ENCODE data around the gene SAFB. TPM values are rescaled to one million over a fixed set of nuclear protein-coding genes. Genes with fewer than 3 reads are reported as not detected.

SAFB gene
- total and polyA plus RNA-seq, 2 of the 4 experiments (the other 2 are of a cell fraction): 18.5 to 41.2 TPM

DNA sequence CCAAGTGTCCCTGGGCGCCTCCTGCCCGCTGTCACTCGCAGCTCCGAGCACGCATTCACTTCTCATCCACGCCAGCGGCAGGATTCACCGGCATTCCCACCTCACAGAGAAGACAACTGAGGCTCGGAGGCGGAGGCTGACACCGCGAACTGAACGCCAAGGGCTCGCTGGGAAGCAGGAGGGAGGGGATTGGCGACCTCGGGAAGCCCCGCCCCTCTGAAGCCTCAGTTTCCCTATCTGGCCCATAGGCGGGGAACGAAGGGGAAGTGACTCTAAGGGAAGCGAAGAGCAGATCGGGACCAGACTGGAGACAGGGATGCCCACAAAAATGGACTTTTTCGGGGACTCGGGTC, 57.2 kb downstream of the SAFB start:
- ATAC-seq (ENCODE audit: low read depth): peak; percentile 25
- DNase-seq: peak; percentile 21

More for the DNA sequence above, 57.2 kb downstream of the SAFB start:
- H3K9ac ChIP-seq (ENCODE audit: low read depth, low read length): peak overlapping the region; percentile 79
- H3K14ac ChIP-seq (replicated peaks; ENCODE audit: low read depth, low read length): peak overlapping the region; percentile 68
- H2AK9ac ChIP-seq (replicated peaks; ENCODE audit: low read depth, low read length, poor library complexity): peak overlapping the region; percentile 97
- peak overlapping the region; percentile 87 for H2AK5ac ChIP-seq (ENCODE audit: low read depth, low read length)
- peak overlapping the region; percentile 86 for H3K56ac ChIP-seq (ENCODE audit: extremely low read depth, insufficient read depth, low read length)
- peak overlapping the region; percentile 58 for H2BK5ac ChIP-seq (ENCODE audit: low read depth, low read length, poor library complexity, severe bottlenecking)
- peak overlapping the region; percentile 53 for H3K18ac ChIP-seq (ENCODE audit: low read depth, low read length)
- TF ChIP-seq NFE2L2 (IDR thresholded peaks at IDR 0.05; ENCODE audit: low read depth, low read length) (no peak), MXI1 (IDR thresholded peaks at IDR 0.05; ENCODE audit: borderline replicate concordance, low read depth, low read length) (no peak; the same call in 1 of the 2 replicates), MAZ (IDR thresholded peaks at IDR 0.05; ENCODE audit: borderline replicate concordance, low read depth, low read length) (no peak), BHLHE40 (IDR thresholded peaks at IDR 0.05; ENCODE audit: low read depth, low read length) (no peak), POLR2A (IDR thresholded peaks at IDR 0.05; ENCODE audit: low read depth, low read length) (no peak), SMC3 (IDR thresholded peaks at IDR 0.05; ENCODE audit: low read depth, low read length) (no peak), CEBPB (IDR thresholded peaks at IDR 0.05; ENCODE audit: low read depth, low read length) (no peak), RAD21 (IDR thresholded peaks at IDR 0.05; ENCODE audit: low read length) (no peak), RFX5 (IDR thresholded peaks at IDR 0.05; ENCODE audit: low read depth, low read length) (no peak), MAFK (IDR thresholded peaks at IDR 0.05; ENCODE audit: low read depth, low read length) (no peak), CHD1 (IDR thresholded peaks at IDR 0.05; ENCODE audit: low read depth, low read length) (no peak), FOS (IDR thresholded peaks at IDR 0.05; ENCODE audit: low read depth, low read length) (no peak), RCOR1 (IDR thresholded peaks at IDR 0.05; ENCODE audit: insufficient replicate concordance, low read length) (no peak)
- TF ChIP-seq, protein P1, sequence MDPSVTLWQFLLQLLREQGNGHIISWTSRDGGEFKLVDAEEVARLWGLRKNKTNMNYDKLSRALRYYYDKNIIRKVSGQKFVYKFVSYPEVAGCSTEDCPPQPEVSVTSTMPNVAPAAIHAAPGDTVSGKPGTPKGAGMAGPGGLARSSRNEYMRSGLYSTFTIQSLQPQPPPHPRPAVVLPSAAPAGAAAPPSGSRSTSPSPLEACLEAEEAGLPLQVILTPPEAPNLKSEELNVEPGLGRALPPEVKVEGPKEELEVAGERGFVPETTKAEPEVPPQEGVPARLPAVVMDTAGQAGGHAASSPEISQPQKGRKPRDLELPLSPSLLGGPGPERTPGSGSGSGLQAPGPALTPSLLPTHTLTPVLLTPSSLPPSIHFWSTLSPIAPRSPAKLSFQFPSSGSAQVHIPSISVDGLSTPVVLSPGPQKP (IDR thresholded peaks at IDR 0.05; ENCODE audit: borderline replicate concordance, low read depth, low read length): no peak
- TF ChIP-seq, protein P2, sequence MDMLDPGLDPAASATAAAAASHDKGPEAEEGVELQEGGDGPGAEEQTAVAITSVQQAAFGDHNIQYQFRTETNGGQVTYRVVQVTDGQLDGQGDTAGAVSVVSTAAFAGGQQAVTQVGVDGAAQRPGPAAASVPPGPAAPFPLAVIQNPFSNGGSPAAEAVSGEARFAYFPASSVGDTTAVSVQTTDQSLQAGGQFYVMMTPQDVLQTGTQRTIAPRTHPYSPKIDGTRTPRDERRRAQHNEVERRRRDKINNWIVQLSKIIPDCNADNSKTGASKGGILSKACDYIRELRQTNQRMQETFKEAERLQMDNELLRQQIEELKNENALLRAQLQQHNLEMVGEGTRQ (IDR thresholded peaks at IDR 0.05; ENCODE audit: low read depth, low read length): no peak
- TF ChIP-seq, protein P3, sequence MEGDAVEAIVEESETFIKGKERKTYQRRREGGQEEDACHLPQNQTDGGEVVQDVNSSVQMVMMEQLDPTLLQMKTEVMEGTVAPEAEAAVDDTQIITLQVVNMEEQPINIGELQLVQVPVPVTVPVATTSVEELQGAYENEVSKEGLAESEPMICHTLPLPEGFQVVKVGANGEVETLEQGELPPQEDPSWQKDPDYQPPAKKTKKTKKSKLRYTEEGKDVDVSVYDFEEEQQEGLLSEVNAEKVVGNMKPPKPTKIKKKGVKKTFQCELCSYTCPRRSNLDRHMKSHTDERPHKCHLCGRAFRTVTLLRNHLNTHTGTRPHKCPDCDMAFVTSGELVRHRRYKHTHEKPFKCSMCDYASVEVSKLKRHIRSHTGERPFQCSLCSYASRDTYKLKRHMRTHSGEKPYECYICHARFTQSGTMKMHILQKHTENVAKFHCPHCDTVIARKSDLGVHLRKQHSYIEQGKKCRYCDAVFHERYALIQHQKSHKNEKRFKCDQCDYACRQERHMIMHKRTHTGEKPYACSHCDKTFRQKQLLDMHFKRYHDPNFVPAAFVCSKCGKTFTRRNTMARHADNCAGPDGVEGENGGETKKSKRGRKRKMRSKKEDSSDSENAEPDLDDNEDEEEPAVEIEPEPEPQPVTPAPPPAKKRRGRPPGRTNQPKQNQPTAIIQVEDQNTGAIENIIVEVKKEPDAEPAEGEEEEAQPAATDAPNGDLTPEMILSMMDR (conservative IDR thresholded peaks at IDR 0.05; ENCODE audit: low read depth, low read length): no peak
- peak overlapping the region; percentile 22; the same call in 1 of the 2 replicates for H2BK120ac ChIP-seq (ENCODE audit: low read depth, low read length)
- dilution Hi-C loops (cut with HindIII; ENCODE audit: low sequenced_read_pairs, unreplicated experiment) (no loop called here), in situ Hi-C loops (cut with MboI; ENCODE audit: low sequenced_read_pairs) (no loop called here), intact Hi-C loops (cut with micrococcal nuclease) (no loop called here)
- H4K8ac ChIP-seq (ENCODE audit: low read depth in 2 of 2, low read length in 2 of 2): peak overlapping the region; percentile 88 to 95
- H3K36me3 ChIP-seq (ENCODE audit: control insufficient read depth, insufficient read depth, low read length): no peaks in the 10 kb centered on the region
- CTCF ChIA-PET: no interaction called here
- peak overlapping the region; percentile 99 for H3K4me2 ChIP-seq (ENCODE audit: low read depth, low read length)
- peak overlapping the region; percentile 85 for H4K5ac ChIP-seq (ENCODE audit: low read depth, low read length)
- no peak overlapping the region for H2BK20ac ChIP-seq (ENCODE audit: low read depth, low read length)
- H3K27ac ChIP-seq (ENCODE audit: insufficient read depth, low read length): peak overlapping the region; percentile 69
- WGBS, 2 experiments (ENCODE audit: extremely low coverage in 2 of 2, insufficient read length in 1 of 2): 0% methylated on average over 2 of the region's 23 CpGs; no CpG with 5 or more reads in 1 of the 2 experiments
- H3K4me3 ChIP-seq (ENCODE audit: insufficient read depth, low read depth, low read length): peak overlapping the region; percentile 75
- no peaks in the 10 kb centered on the region for H3K27me3 ChIP-seq (ENCODE audit: control insufficient read depth, insufficient read depth, low read length)
- H3K9me3 ChIP-seq (ENCODE audit: control insufficient read depth, insufficient read depth, low read length): no peaks in the 10 kb centered on the region
- no TSS peak for BruUV-seq (replicated peaks)
- H2AFZ ChIP-seq (replicated peaks; ENCODE audit: low read length, poor library complexity): peak overlapping the region; percentile 97
- 0 out of 3 replicates have a peak overlapping the region, but pooled peaks have one; percentile 9 for H2BK15ac ChIP-seq (ENCODE audit: low read depth, low read length)
- H3K79me1 ChIP-seq (ENCODE audit: low read depth in 1 of 2, low read length in 2 of 2): peaks cover 15 to 19% of the 10 kb centered on the region in 2 experiments; a peak in 3 of 4 replicates
- H3K4me1 ChIP-seq (ENCODE audit: control insufficient read depth, insufficient read depth, low read length): peaks cover 7% of the 10 kb centered on the region
- no peaks in the 10 kb centered on the region; the same call in 1 of the 2 replicates for H4K20me1 ChIP-seq (ENCODE audit: insufficient read depth, low read length)
- peak overlapping the region; percentile 69 for H3K23ac ChIP-seq (ENCODE audit: low read depth, low read length)
- POLR2A ChIA-PET (ENCODE audit: unreplicated experiment): no interaction called here
- peak overlapping the region; percentile 85 for H3K4ac ChIP-seq (ENCODE audit: low read depth, low read length)
- peak overlapping the region; percentile 87 for H4K91ac ChIP-seq (ENCODE audit: insufficient read depth, low read depth, low read length)
- H3K9me1 ChIP-seq (ENCODE audit: insufficient read depth, low read length): peaks cover 3% of the 10 kb centered on the region; the same call in 1 of the 2 replicates
